Dendritic cell treated with granulocyte-macrophage colony-stimulating factor and Interleukin-4, amounts not matched to agents 40 ng/mL and 50 ng/mL, for 4 days (primary cell): ENCODE measurements around the gene IL18.
"Not testable (repeated sequence)": the region's sequence is repeated elsewhere in the genome, so short reads cannot be mapped to it uniquely, and the experiment has no call there.

ENCODE experiments used
- H3K27ac Mint-ChIP-seq: one replicate; pipeline ENCODE4 v1.8.0; 2022; ENCODE audit warnings: mild to moderate bottlenecking, mixed read lengths
- H3K27me3 Mint-ChIP-seq: one replicate; pipeline ENCODE4 v1.8.0; 2022; ENCODE audit warnings: mild to moderate bottlenecking, mixed read lengths
- H3K36me3 Mint-ChIP-seq: one replicate; pipeline ENCODE4 v1.8.0; 2022; ENCODE audit warnings: low read depth, mixed read lengths
- H3K4me1 Mint-ChIP-seq: one replicate; pipeline ENCODE4 v1.8.0; 2022; ENCODE audit warnings: low read depth, mixed read lengths
- H3K4me3 Mint-ChIP-seq: one replicate; pipeline ENCODE4 v1.8.0; 2022; ENCODE audit warnings: mild to moderate bottlenecking, moderate library complexity, mixed read lengths
- H3K9me3 Mint-ChIP-seq: one replicate; pipeline ENCODE4 v1.8.0; 2022; ENCODE audit warnings: mixed read lengths
- intact Hi-C: fragments of 100-400 bp; cut with micrococcal nuclease; formaldehyde crosslinking; loops from one replicate; pipeline ENCODE4 v1.15.0; 2022

Gene IL18

DNA sequence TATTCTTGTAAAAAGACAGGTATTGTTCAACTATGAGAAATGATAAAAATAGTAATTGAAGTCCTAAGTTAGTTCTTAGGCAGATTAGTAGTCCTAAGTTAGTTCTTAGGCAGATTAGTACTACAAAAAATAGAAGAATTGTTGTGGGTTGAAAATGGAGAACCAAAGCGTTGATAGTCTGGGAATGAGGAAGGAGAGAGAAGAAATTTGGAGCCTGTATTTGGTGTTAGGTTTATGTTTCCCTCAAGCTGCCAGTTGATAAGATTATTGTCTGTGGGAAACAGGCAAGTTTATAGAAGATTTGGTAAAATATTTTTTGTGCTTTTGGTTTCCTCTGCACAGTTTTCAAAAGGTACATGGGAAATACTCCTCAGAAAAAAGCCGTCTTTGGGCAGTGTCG is 15.0 kb upstream of the IL18 start:
- H3K4me1 Mint-ChIP-seq, result peaks cover 32% of the 10 kb centered on the region
- no peaks in the 10 kb centered on the region for H3K9me3 Mint-ChIP-seq
- peak overlapping the region; percentile 64 for H3K27ac Mint-ChIP-seq
- intact Hi-C loops, result loop anchor here (5.0 kb wide), 1 partner anchor 247 kb away; no protein-coding TSS in a partner anchor
- peak overlapping the region; percentile 21 for H3K4me3 Mint-ChIP-seq
- H3K36me3 Mint-ChIP-seq, result no peaks in the 10 kb centered on the region
- no peaks in the 10 kb centered on the region for H3K27me3 Mint-ChIP-seq

DNA sequence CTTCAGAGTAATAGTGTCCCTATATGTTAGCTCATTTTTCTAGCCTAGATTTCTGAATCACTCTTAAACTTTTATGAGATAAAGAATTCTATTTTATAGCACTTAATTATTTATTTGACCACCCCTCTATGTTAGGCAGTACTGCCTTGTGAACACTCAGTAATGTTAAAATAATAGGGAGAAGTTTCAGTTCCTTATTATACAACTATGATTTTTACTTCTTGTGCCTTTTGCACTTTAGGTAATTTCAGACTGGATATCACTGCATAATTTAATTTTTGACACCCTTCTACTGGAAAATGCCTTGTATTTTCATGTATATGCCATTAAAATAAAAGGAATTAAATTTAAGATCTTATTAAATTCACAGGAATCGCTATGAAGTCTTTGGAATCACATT is 14.5 kb upstream of the IL18 start:
- intact Hi-C loops, result loop anchor here (5.0 kb wide), 1 partner anchor 246 kb away; no protein-coding TSS in a partner anchor
- no peak overlapping the region for H3K4me3 Mint-ChIP-seq
- H3K4me1 Mint-ChIP-seq, result peaks cover 32% of the 10 kb centered on the region
- H3K9me3 Mint-ChIP-seq, result no peaks in the 10 kb centered on the region
- H3K27ac Mint-ChIP-seq, result peak overlapping the region; percentile 64
- H3K27me3 Mint-ChIP-seq, result no peaks in the 10 kb centered on the region
- no peaks in the 10 kb centered on the region for H3K36me3 Mint-ChIP-seq

DNA sequence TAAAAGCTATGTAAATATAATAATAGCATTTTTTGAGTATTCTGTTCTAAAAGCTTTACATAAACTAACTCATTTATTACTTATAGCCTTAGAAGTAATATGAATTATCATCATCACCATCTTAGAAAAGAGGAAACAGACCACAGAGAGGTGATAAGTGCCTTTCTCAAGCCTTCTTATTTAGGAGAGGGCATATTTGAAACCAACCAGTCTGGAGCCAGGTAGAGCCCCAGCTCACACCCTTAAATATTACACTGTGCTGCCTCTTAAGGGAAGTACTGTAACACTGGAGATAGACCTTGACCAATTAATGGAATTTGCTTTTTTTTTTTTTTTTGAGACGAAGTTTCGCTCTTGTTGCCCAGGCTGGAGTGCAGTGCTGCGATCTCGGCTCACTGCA is 13.7 kb upstream of the IL18 start:
- H3K36me3 Mint-ChIP-seq, result no peaks in the 10 kb centered on the region
- H3K27ac Mint-ChIP-seq, result no peak overlapping the region
- H3K4me1 Mint-ChIP-seq, result peaks cover 27% of the 10 kb centered on the region
- H3K9me3 Mint-ChIP-seq, result no peaks in the 10 kb centered on the region
- H3K4me3 Mint-ChIP-seq, result no peak overlapping the region
- intact Hi-C loops, result loop anchor here (5.0 kb wide), 1 partner anchor 245 kb away; no protein-coding TSS in a partner anchor
- H3K27me3 Mint-ChIP-seq, result no peaks in the 10 kb centered on the region

DNA sequence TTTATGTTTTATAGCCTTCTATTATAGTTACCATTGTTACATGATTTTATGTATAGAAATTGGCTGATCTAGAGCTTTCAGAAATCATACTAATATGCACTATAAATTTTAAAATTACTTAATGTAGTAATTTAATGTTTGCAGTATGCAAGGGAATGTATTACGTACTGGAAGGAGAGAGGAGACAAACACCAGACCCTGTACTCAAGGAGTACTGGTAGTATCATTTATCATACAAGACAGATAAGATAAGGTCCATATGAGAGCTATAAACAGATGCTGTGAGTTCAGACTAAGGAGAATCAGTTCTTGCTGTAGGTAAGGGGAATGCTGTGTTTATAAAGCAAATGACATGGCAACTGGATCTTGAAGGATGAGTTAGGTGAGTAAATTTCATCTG is 12.2 kb upstream of the IL18 start:
- no peaks in the 10 kb centered on the region for H3K9me3 Mint-ChIP-seq
- intact Hi-C loops, result loop anchor here (5.0 kb wide), 1 partner anchor 244 kb away; no protein-coding TSS in a partner anchor
- H3K27ac Mint-ChIP-seq, result no peak overlapping the region
- H3K36me3 Mint-ChIP-seq, result no peaks in the 10 kb centered on the region
- H3K4me3 Mint-ChIP-seq, result no peak overlapping the region
- no peaks in the 10 kb centered on the region for H3K27me3 Mint-ChIP-seq
- H3K4me1 Mint-ChIP-seq, result peaks cover 27% of the 10 kb centered on the region

DNA sequence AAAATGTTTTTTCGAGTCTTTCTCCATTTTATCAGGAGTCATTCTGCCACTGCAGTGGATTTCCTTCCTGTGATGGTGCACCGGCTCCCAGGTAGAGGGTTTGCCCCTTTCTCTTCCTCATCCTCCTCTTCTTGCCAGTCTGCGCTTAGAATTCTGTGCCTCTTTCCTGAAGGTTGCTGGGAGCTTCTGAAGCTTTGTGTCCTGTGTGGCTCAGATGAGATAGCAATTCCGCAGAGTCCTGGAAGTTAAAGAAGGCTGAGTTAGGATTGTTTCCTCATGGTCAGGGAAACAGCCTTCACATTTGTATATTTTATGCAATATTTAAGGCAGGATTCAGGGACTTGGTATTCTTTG is 11.7 kb upstream of the IL18 start:
- peaks cover 27% of the 10 kb centered on the region for H3K4me1 Mint-ChIP-seq
- H3K4me3 Mint-ChIP-seq, result no peak overlapping the region
- intact Hi-C loops, result loop anchor here (2.0 to 5.0 kb wide), 2 partner anchors 63 to 243 kb away; no protein-coding TSS in a partner anchor
- peak overlapping the region; percentile 73 for H3K27ac Mint-ChIP-seq
- no peaks in the 10 kb centered on the region for H3K27me3 Mint-ChIP-seq
- H3K36me3 Mint-ChIP-seq, result no peaks in the 10 kb centered on the region
- no peaks in the 10 kb centered on the region for H3K9me3 Mint-ChIP-seq

DNA sequence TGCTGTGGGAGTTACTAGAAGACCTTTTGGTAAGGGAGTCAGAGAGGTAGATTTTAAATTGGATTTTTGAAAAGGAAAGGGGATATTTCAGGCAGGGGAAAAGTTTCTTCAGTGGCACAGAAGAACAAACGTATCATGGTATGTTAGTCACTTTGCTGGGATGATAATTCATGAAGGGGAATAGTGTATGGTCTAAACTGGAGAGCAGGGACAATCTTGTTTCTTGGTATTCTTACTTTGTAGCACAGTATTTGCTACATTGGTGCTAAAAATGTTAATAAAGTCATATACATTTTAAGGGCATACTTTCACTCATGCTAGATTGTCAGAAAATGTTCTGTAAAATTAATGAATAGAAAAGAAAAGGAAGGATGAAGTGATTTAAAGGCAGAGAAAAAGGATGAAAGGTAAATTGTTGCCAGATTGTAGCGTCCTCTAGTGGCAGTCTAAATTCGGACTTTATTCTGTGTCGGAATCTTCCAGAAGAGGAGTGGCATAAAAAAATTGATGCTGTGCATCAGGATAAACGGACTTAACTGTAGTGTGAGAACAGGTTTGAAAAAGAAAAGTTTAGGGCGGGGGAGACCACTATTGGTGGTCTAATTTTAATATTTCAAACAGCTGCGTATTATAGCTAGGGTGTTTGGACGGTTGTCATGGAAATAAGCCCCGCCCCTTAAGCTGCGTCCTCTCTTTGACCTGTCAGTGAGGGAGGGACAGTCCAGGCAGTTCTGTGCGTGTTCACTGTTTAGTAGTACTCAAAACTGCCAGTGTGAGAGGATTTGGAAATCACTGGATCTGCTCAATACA is 11.1 kb upstream of the IL18 start, which contains the start of gene BCO2:
TSS of gene BCO2 (plus strand) at position 724 of the 810 bp plus-strand sequence. CDS start 90 bp downstream, outside the sequence.
- H3K27ac Mint-ChIP-seq, result peak within 1 kb of the TSS; percentile 73
- H3K4me1 Mint-ChIP-seq, result peaks cover 26% of the 10 kb centered on the region
- intact Hi-C loops, result loop anchor here (2.0 to 5.0 kb wide), 2 partner anchors 62 to 243 kb away; no protein-coding TSS in a partner anchor
- peak within 1 kb of the TSS; percentile 60 for H3K4me3 Mint-ChIP-seq
- no peaks in the 10 kb centered on the region for H3K27me3 Mint-ChIP-seq
- no peaks in the 10 kb centered on the region for H3K9me3 Mint-ChIP-seq
- H3K36me3 Mint-ChIP-seq, result no peaks in the 10 kb centered on the region

DNA sequence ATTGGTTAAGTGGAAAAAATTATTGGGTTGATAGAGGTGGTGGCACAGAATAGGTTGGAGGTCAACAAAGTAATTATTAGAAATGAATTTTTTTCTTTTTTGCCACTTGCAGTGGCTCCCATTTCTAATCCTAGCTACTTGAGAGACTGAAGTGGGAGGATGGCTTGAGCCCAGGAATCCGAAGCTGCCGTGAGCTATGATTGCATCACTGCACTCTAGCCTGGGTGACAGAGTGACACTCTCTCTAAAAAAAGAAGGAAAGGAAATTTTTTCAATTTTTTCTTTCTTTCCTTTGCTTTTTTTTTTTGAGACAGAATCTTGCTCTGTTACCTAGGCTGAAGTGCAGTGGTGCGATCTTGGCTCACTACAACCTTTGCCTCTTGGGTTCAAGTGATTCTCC is 9.3 kb upstream of the IL18 start:
- H3K27ac Mint-ChIP-seq, result no peak overlapping the region
- no peak overlapping the region for H3K4me3 Mint-ChIP-seq
- H3K36me3 Mint-ChIP-seq, result no peaks in the 10 kb centered on the region
- peaks cover 12% of the 10 kb centered on the region for H3K4me1 Mint-ChIP-seq
- intact Hi-C loops, result no loop called here
- no peaks in the 10 kb centered on the region for H3K27me3 Mint-ChIP-seq
- H3K9me3 Mint-ChIP-seq, result no peaks in the 10 kb centered on the region

DNA sequence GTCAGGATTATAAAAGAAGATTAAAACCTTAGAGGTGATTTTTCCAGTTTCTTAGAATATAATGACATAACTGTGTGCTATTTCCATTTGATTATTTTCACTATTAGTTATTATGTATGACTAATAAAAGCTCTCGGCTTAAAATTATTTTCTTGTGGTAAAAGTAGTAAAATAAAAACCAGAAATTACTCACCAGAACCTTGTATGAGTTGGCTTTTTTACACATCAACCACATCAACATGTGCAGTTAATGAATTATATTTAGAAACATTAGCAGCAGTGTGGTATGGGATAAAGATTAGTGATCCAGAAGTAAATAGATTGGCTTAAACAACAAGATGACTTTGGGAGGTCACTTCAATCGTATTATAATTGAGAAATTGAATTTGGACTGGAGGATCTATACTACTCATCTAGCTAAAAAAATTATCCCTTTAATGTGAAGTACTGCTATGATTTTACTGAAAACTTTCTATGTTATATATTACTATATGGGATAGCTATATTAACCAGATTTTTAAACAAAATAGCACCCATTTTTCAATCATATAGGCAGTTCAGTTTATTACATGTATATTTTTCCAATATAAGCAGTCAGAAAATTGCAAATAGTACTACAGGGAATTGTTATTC is 8.6 kb upstream of the IL18 start:
- intact Hi-C loops, result no loop called here

DNA sequence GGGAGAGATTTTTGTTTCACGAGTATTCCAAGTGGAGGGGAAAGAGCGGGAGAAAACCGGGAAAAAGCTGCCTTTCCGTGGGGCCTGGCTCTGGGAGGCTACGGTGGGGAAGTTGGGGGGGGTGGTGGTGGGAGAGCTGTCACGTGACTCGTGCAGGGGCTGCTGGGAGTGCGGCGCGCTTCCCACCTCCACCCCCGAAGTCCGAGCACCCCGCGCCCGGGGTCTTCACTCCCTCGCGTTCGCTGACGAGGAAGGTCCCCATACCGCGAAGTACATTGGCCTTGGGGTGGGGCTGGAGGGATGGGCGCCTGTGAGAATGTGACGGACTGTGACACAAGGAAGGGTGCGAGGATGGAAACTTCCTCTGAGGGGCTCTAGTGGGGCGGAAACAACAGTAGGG is 3.3 kb upstream of the IL18 start, which contains the start of gene TEX12:
TSS of gene TEX12 (plus strand) at position 228 of the 400 bp plus-strand sequence. CDS start 1,897 bp downstream, outside the sequence.
- no peak within 1 kb of the TSS for H3K27ac Mint-ChIP-seq
- no peak within 1 kb of the TSS for H3K4me3 Mint-ChIP-seq
- H3K27me3 Mint-ChIP-seq, result no peaks in the 10 kb centered on the region
- no peaks in the 10 kb centered on the region for H3K9me3 Mint-ChIP-seq
- H3K36me3 Mint-ChIP-seq, result peaks cover 4% of the 10 kb centered on the region
- intact Hi-C loops, result no loop called here
- H3K4me1 Mint-ChIP-seq, result peaks cover 28% of the 10 kb centered on the region

More for the DNA sequence above, 8.6 kb upstream of the IL18 start:
- Mint-ChIP-seq H3K4me3 (no peak overlapping the region), H3K9me3 (no peaks in the 10 kb centered on the region), H3K27ac (no peak overlapping the region), H3K4me1 (peaks cover 12% of the 10 kb centered on the region), H3K27me3 (no peaks in the 10 kb centered on the region), H3K36me3 (no peaks in the 10 kb centered on the region)

DNA sequence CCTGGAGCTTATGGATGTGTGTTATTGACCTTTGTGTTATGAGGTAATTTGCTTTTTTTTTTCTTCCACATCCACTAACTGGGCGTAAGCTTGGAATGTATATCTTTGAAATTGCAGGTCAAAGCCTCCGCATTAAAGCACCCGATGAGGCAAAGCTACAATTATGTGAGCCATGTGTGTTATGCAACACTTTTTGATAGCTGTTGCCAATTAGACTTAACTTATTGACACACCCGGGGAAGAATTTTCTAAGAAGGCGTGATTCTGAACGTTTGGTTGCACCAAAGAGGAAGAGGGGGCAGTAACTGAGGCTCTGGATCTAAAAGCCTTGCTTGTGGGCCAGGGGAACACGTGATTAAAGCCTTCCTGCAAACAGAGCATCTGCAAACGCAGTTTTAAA is 2.7 kb upstream of the IL18 start:
- intact Hi-C loops, result no loop called here
- Mint-ChIP-seq H3K4me3 (no peak overlapping the region), H3K4me1 (peaks cover 34% of the 10 kb centered on the region), H3K9me3 (no peaks in the 10 kb centered on the region), H3K27me3 (no peaks in the 10 kb centered on the region), H3K36me3 (peaks cover 8% of the 10 kb centered on the region), H3K27ac (no peak overlapping the region)

DNA sequence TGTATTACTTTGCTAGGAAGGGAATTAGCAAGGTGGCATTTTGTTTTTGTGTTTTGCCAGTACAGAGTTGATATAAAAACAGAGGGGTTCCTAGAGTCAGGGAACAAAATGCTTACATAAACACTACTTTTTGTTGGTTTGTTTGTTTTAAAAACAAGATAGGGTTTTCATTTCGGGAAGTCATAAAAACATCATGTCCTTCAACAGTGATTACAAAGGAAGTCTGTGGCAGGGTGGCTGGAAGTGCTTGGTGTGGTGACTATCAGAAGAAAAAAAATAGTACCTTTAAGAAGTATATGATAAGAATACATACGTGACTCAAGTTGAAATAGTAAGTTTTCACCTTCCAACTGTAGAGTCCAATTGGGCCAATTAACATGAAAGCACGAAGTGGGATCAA is 1.2 kb upstream of the IL18 start:
- intact Hi-C loops, result no loop called here

DNA sequence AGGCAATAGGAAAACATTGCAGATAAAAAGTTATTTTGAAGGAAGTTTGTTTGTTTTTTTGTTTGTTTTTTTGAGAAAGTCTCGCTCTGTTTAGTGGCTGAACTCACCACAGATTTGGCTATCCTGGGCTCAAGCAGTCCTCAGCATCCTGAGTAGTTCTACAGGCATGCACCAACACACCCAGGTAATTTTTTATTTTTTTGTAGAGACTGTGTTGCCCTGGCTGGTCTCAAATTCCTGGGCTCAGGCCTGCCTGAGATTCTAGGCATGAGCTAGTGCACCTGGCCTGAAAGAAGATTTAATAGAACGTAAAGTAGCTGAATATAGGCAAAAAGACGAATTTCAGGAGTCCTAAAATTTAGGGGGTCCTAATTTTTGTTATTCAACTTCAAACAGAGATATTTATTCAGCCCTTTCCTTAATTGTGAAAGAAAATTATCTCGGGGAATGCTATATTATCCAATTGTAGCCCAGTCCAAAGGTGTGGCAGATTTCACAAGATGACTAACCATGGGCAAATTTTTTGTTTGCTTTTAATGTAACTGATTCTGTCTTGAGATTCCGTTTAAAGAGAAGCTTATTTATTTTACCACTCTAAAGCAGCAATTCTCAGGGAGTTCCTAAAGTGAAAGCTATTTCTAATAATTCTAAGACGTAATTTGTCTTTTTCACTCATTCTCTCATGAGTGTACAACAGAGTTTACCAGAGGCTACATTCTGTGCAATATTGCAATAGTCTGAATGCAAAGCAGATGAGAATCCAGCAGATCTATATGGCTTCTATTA is 940 bp downstream of the IL18 start:
- H3K36me3 Mint-ChIP-seq, result peaks cover 8% of the 10 kb centered on the region
- intact Hi-C loops, result no loop called here
- H3K9me3 Mint-ChIP-seq, result no peaks in the 10 kb centered on the region
- no peaks in the 10 kb centered on the region for H3K27me3 Mint-ChIP-seq
- peaks cover 61% of the 10 kb centered on the region for H3K4me1 Mint-ChIP-seq
- H3K4me3 Mint-ChIP-seq, result no peak overlapping the region
- peak overlapping the region; percentile 77 for H3K27ac Mint-ChIP-seq

More for the DNA sequence above, 1.2 kb upstream of the IL18 start:
- Mint-ChIP-seq H3K9me3 (no peaks in the 10 kb centered on the region), H3K27me3 (no peaks in the 10 kb centered on the region), H3K4me3 (no peak overlapping the region), H3K36me3 (peaks cover 8% of the 10 kb centered on the region), H3K4me1 (peaks cover 49% of the 10 kb centered on the region), H3K27ac (no peak overlapping the region)

DNA sequence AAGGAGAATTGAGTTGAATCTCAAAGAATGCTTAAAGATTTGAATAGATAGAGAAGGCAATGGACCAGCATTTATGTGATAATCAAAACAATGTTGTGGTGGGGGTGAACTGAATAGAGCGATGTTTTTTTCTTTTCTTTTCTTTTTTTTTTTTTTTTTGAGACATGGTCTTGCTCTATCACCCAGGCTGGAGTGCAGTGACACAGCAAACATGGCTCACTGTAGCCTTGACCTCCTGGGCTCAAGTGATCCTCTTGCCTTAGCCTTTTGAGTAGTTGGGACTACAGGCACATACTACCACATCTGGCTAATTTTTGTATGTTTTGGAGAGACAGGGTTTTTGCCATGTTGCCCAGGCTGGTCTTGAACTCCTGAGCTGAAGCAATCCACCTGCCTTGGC is 1.7 kb downstream of the IL18 start:
- Mint-ChIP-seq H3K4me3 (peak overlapping the region; percentile 42), H3K4me1 (peaks cover 68% of the 10 kb centered on the region), H3K27ac (peak overlapping the region; percentile 77)
- H3K27me3 Mint-ChIP-seq, H3K36me3 Mint-ChIP-seq, intact Hi-C loops, H3K9me3 Mint-ChIP-seq: not testable (repeated sequence)
